HCT116 (cell line): Measurements from ENCODE around the gene SLC12A1.

Experiments
- CTCF ChIP-seq, 3 experiments: fragments of 200-600 bp in 1 of 3; sonication (generic) in 1 of 3; IDR thresholded peaks in 2 of 3; conservative IDR thresholded peaks in 1 of 3; 2 replicates each; pipeline ENCODE4 v1.5.1; 2012 to 2017; ENCODE audit warnings: low read depth in 2 of 3, low read length in 2 of 3, antibody characterized with exemption in 1 of 3, borderline replicate concordance in 1 of 3, control low read depth in 1 of 3, mild to moderate bottlenecking in 1 of 3, mixed read lengths in 1 of 3, mixed run types in 1 of 3, moderate library complexity in 1 of 3; ENCODE audit not compliant: insufficient read depth in 1 of 3
- EZH2 ChIP-seq: fragments of 200-600 bp; sonication (generic); IDR thresholded peaks from 2 replicates; pipeline ENCODE4 v1.6.1; 2017; ENCODE audit warnings: antibody characterized with exemption, mixed run types
- EZH2phosphoT487 ChIP-seq: fragments of 200-600 bp; IDR thresholded peaks from 2 replicates; pipeline ENCODE4 v1.6.1; 2018; ENCODE audit warnings: antibody characterized with exemption, borderline replicate concordance
- MAX ChIP-seq: IDR thresholded peaks from 2 replicates; pipeline ENCODE4 v1.6.1; 2012
- POLR2A ChIP-seq: IDR thresholded peaks from 2 replicates; pipeline ENCODE4 v1.7.0; 2011; ENCODE audit warnings: borderline replicate concordance; ENCODE audit not compliant: insufficient read depth, insufficient read length; ENCODE audit errors: extremely low read depth
- POLR2AphosphoS5 ChIP-seq: IDR thresholded peaks from 2 replicates; pipeline ENCODE4 v1.6.1; 2011; ENCODE audit warnings: mild to moderate bottlenecking, low read depth, low read length, moderate library complexity
- RAD21 ChIP-seq: IDR thresholded peaks from 2 replicates; pipeline ENCODE4 v1.6.1; 2012; ENCODE audit warnings: low read depth, mild to moderate bottlenecking
- REST ChIP-seq: IDR thresholded peaks from 2 replicates; pipeline ENCODE4 v1.6.1; 2012; ENCODE audit warnings: low read depth
- SRF ChIP-seq: IDR thresholded peaks from 2 replicates; pipeline ENCODE4 v1.6.1; 2012; ENCODE audit warnings: low read depth
- TCF7L2 ChIP-seq: IDR thresholded peaks from 2 replicates; pipeline ENCODE4 v1.7.0; 2011; ENCODE audit warnings: borderline replicate concordance, inconsistent platforms; ENCODE audit not compliant: insufficient read depth, insufficient read length; ENCODE audit errors: extremely low read depth
- ZBTB33 ChIP-seq: IDR thresholded peaks from 2 replicates; pipeline ENCODE4 v1.6.1; 2011; ENCODE audit warnings: mild to moderate bottlenecking, low read length, moderate library complexity; ENCODE audit not compliant: insufficient replicate concordance; ENCODE audit errors: extremely low read depth
- ZFX ChIP-seq: fragments of 450-650 bp; IDR thresholded peaks from 2 replicates; pipeline ENCODE4 v1.6.1; 2017

- TF ChIP-seq CTCF (IDR thresholded peaks at IDR 0.05 in 2 of 3, conservative IDR thresholded peaks at IDR 0.05 in 1 of 3; ENCODE audit: borderline replicate concordance in 1 of 3, insufficient read depth in 1 of 3, low read depth in 2 of 3, low read length in 2 of 3) (no peak), EZH2phosphoT487 (no peak), REST (no peak), RAD21 (no peak), TCF7L2 (no peak), POLR2A (no peak), SRF (no peak), MAX (no peak), POLR2AphosphoS5 (no peak), EZH2 (no peak), ZFX (no peak), ZBTB33 (no peak)
Measured at GRCh38 chr15:48253172-48253571, 47.1 kb downstream of the SLC12A1 start.
